HL-60 (cell line): Measurements from ENCODE around the gene CALHM5.

Experiments
- GABPA ChIP-seq: IDR thresholded peaks from 2 replicates; pipeline ENCODE4 v1.6.1; 2012; ENCODE audit warnings: low read depth
- POLR2AphosphoS5 ChIP-seq: IDR thresholded peaks from 2 replicates; pipeline ENCODE4 v1.6.1; 2012; ENCODE audit warnings: low read depth
- TF ChIP-seq, protein P1 (sequence below): IDR thresholded peaks from one replicate; pipeline ENCODE4 v1.5.1; 2011; ENCODE audit warnings: low read length, control low read depth, inconsistent platforms; ENCODE audit not compliant: insufficient read depth

DNA sequence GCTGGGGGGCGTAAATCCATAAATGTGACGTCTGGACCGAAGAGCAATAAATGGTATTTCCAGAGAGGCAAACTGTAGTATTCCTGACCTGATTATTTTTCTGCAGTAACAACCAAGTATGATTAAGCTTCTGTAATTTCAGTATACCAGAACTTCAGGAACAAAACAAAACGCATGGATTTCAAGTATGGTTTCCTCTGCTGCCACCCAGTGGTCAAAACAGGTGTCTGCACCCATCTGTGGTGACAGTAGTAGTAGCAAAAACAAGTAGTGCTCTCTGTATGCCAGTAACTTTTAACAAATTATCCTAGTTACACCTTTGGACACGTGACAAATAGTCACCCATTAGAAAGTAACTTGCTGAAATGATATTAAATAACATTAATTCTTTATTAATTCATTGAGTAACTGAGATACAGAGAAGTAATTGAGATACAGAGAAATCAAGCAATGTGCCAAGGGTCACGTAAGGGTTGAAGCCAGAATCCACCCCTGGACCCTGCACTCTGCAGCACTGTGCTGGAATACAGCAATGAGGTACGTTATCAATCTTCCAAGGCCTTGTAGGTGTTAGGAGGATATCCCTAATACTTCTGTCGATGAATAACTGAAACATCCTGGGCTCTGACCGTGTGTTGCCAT lies 50.1 kb downstream of the CALHM5 start:
- no peak for TF ChIP-seq GABPA
- TF ChIP-seq, protein P1, sequence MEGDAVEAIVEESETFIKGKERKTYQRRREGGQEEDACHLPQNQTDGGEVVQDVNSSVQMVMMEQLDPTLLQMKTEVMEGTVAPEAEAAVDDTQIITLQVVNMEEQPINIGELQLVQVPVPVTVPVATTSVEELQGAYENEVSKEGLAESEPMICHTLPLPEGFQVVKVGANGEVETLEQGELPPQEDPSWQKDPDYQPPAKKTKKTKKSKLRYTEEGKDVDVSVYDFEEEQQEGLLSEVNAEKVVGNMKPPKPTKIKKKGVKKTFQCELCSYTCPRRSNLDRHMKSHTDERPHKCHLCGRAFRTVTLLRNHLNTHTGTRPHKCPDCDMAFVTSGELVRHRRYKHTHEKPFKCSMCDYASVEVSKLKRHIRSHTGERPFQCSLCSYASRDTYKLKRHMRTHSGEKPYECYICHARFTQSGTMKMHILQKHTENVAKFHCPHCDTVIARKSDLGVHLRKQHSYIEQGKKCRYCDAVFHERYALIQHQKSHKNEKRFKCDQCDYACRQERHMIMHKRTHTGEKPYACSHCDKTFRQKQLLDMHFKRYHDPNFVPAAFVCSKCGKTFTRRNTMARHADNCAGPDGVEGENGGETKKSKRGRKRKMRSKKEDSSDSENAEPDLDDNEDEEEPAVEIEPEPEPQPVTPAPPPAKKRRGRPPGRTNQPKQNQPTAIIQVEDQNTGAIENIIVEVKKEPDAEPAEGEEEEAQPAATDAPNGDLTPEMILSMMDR, result peak; percentile 66
- no peak for TF ChIP-seq POLR2AphosphoS5
